Measurements from ENCODE around the gene CAMKMT. TPM values are rescaled to one million over a fixed set of nuclear protein-coding genes. Genes with fewer than 3 reads are reported as not detected.

CAMKMT gene
- total RNA-seq, 6 experiments from 2014 or later: 5.1 to 8.6 (median 7.0) TPM

GRCh38 chr2:44663471-44664073 lies 301.8 kb downstream of the CAMKMT start:
- Mint-ChIP-seq H3K4me3 (no peak overlapping the region), H3K27me3 (ENCODE audit: insufficient read depth) (no peaks in the 10 kb centered on the region; the same call in none of the 2 replicates), H3K27ac (no peak overlapping the region), H3K9me3 (no peaks in the 10 kb centered on the region), H3K4me1 (ENCODE audit: low read depth) (no peaks in the 10 kb centered on the region), H3K36me3 (ENCODE audit: low read depth) (no peaks in the 10 kb centered on the region)
- TF ChIP-seq CTCF (IDR thresholded peaks at IDR 0.05): no peak
- no peak for DNase-seq

- Mint-ChIP-seq H3K4me3 (no peak overlapping the region), H3K27me3 (ENCODE audit: insufficient read depth) (no peaks in the 10 kb centered on the region; the same call in none of the 2 replicates), H3K36me3 (ENCODE audit: low read depth) (no peaks in the 10 kb centered on the region), H3K27ac (no peak overlapping the region), H3K4me1 (ENCODE audit: low read depth) (no peaks in the 10 kb centered on the region), H3K9me3 (no peaks in the 10 kb centered on the region)
- no peak for TF ChIP-seq CTCF (IDR thresholded peaks at IDR 0.05)
- no peak for DNase-seq
Observed at GRCh38 chr2:44668336-44668735, 306.6 kb downstream of the CAMKMT start.

- Mint-ChIP-seq H3K9me3 (no peaks in the 10 kb centered on the region), H3K27me3 (ENCODE audit: insufficient read depth) (no peaks in the 10 kb centered on the region; the same call in none of the 2 replicates)
- TF ChIP-seq CTCF (IDR thresholded peaks at IDR 0.05): no peak
Observed at GRCh38 chr2:44671276-44671675, 309.5 kb downstream of the CAMKMT start.

GRCh38 chr2:44671916-44672315 lies 310.2 kb downstream of the CAMKMT start:
- no peak for TF ChIP-seq CTCF (IDR thresholded peaks at IDR 0.05)
- H3K4me3 Mint-ChIP-seq: no peak overlapping the region
- H3K4me1 Mint-ChIP-seq (ENCODE audit: low read depth): no peaks in the 10 kb centered on the region
- H3K27ac Mint-ChIP-seq: no peak overlapping the region
- H3K36me3 Mint-ChIP-seq (ENCODE audit: low read depth): no peaks in the 10 kb centered on the region
- H3K27me3 Mint-ChIP-seq (ENCODE audit: insufficient read depth): no peaks in the 10 kb centered on the region; the same call in none of the 2 replicates
- H3K9me3 Mint-ChIP-seq: no peaks in the 10 kb centered on the region
- no peak for DNase-seq

More at GRCh38 chr2:44671276-44671675, 309.5 kb downstream of the CAMKMT start:
- no peaks in the 10 kb centered on the region for H3K4me1 Mint-ChIP-seq (ENCODE audit: low read depth)
- no peak overlapping the region for H3K27ac Mint-ChIP-seq
- no peak overlapping the region for H3K4me3 Mint-ChIP-seq
- no peak for DNase-seq
- H3K36me3 Mint-ChIP-seq (ENCODE audit: low read depth): no peaks in the 10 kb centered on the region

GRCh38 chr2:44672431-44672830 lies 310.7 kb downstream of the CAMKMT start:
- Mint-ChIP-seq H3K4me3 (no peak overlapping the region), H3K27ac (no peak overlapping the region), H3K27me3 (ENCODE audit: insufficient read depth) (no peaks in the 10 kb centered on the region; the same call in none of the 2 replicates), H3K9me3 (no peaks in the 10 kb centered on the region), H3K4me1 (ENCODE audit: low read depth) (no peaks in the 10 kb centered on the region), H3K36me3 (ENCODE audit: low read depth) (no peaks in the 10 kb centered on the region)
- DNase-seq: no peak
- no peak for TF ChIP-seq CTCF (IDR thresholded peaks at IDR 0.05)
